Measurements from ENCODE around the gene NAA25. TPM values are rescaled to one million over a fixed set of nuclear protein-coding genes. Genes with fewer than 3 reads are reported as not detected.

NAA25 gene
- 10.5 and 11.9 TPM in 2 replicates for total RNA-seq

DNA sequence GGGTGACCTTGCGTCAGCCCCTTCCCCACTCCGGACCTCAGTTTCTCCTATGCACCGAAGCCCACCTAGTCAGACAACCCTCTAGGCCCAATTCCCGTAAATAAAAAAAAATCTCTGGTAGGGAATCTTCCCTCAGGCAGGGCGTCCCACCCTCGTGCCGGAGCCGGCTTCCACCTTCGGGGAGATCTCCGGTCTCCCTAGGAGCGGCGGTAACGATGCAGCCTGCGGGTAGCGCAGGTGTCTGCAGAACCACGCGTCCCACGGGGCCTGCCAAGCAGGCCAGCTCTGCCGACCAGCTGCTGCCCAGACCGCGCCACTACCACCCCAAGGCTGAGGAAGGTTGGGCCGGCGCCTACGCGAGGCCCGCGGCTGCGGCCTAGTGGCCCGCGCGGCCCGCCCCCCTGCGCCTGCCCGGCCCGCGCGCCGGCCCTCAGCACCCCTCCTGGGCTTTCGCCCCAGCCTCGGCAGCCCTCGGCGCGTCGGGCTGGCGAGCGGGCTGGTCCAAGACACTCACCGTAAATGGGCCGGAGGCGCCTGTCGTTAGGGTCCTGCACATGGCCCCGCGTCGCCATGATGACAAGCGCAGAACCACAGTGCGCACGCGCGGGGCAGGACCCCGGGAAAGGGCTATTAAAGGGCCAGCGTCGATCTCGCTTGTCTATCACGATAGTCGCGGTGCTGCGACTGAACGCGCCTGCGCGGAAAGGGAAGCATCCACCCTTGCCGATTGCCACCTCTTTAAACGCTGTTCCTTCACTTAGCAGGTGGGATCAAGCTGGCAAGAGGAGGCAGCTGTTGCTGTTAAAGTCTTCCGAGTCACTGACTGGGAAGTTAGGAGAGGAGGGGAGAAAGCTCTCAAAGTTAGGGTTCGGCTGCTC, at the start of gene NAA25:
TSS of gene NAA25 (minus strand) at position 582 of the 878 bp plus-strand sequence. CDS start at position 572, 10 bp downstream.

DNA sequence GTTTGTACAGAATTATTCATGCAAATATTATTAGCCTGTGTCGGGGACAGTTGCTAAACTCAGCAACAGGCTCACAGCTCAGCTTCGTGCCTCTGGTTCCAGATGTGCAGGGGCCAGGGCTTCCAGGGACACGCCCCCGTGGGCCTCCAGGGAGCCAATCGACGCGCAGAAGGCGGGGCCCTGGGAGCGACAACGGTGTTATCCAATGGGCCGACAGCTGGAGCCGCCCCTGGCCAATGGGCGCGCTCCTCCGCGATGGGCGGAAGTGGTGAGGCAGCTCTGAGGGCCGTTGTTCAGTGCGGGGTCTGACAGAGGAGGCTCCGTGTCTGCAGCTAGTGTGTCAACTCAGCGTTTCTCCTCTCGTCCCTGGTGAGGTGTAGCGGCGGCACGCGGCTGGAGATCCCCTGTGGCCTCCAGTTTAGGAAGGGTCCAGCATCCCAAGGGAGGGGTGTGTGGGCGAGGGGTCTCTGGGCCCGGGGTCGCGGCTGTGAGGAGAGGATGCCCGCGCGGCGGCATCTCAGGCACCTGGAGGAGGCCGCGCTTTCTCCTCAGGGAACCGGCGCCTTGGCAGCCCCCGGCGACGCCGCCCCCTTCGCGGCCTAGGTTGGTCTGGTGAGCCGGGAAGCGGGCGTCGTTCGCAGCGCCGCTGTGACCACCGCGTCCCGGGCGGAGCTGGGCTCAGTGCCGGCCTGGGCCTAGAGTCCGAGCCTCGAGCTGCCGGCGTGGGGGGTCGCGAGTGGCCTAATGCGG, 16.8 kb upstream of the NAA25 start, which contains the start of gene TRAFD1:
TSS of gene TRAFD1 (plus strand) at position 311 of the 750 bp plus-strand sequence. CDS start 4,963 bp downstream, outside the sequence.

DNA sequence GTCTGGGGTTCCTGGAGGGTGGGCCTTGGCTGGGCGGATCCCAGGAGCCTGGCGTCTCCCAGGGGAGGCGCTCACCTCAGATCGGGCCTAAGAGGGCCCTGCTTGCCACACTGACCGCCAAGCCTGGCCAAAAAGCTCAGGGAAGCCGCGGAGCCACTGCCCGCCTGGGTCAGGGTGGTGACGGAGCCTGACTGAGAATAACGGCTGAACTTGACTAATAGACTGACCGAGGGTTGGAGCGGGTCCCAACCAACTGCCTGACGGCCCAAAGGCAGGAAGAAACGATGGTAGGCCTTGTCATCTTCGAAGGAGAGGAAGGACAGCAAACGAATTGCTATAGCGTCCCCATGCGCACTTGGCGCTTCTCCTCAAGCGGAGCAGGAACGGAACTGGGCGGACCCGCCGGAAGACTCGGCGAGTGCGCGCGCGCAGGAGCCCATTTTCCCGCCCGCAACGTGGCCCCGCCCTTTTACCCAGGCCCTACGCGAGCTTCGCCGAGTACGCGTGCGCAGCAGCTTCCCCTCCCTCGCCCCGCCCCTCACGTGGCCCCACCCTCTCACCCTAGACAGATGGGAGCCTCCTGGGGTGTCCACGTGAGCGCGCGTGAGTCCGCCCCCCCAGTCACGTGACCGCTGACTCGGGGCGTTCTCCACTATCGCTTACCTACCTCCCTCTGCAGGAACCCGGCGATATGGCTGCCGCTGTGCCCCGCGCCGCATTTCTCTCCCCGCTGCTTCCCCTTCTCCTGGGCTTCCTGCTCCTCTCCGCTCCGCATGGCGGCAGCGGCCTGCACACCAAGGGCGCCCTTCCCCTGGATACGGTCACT, 95.6 kb downstream of the NAA25 start, which contains the start of the genes ERP29 and TMEM116:
TSS of gene ERP29 (plus strand) at position 652 of the 826 bp plus-strand sequence. CDS start at position 692, 40 bp downstream.
TSS of gene TMEM116 (minus strand) at position 391 of the 826 bp plus-strand sequence. CDS start 7,895 bp downstream, outside the sequence.

Other genes starting within 250 kb of the NAA25 start
- 5.2 and 5.7 TPM in 2 replicates for gene TMEM116, start 95.6 kb downstream of the NAA25 start, total RNA-seq
- gene ERP29, start 95.4 kb downstream of the NAA25 start, total RNA-seq = 85.7 and 86.2 TPM in 2 replicates
- gene TRAFD1, start 16.8 kb upstream of the NAA25 start, total RNA-seq = 22.7 and 24.9 TPM in 2 replicates